Liver (tissue), 9 donors: Measurements from ENCODE around the gene PDE4D. TPM values are rescaled to one million over a fixed set of nuclear protein-coding genes. Genes with fewer than 3 reads are reported as not detected.

Experiments
- DNase-seq: peaks from one replicate; pipeline ENCODE4 v3.0.0-alpha.2; 2017; ENCODE audit warnings: low spot score
- H3K27ac ChIP-seq, 2 donors: one replicate each; pipeline ENCODE4 v1.7.0; 2013; ENCODE audit warnings: inconsistent platforms in 2 of 2, low read length in 2 of 2, control low read depth in 1 of 2, low read depth in 1 of 2, mild to moderate bottlenecking in 1 of 2
- H3K27me3 ChIP-seq, 4 donors: one replicate each; pipeline versions ENCODE4 v1.6.1 to v1.7.0; 2013; ENCODE audit warnings: low read length in 3 of 4, inconsistent platforms in 1 of 4, mild to moderate bottlenecking in 1 of 4, moderate library complexity in 1 of 4; ENCODE audit not compliant: control insufficient read depth in 4 of 4, insufficient read depth in 4 of 4
- H3K36me3 ChIP-seq, 4 donors: one replicate each; pipeline versions ENCODE4 v1.6.1 to v1.7.0; 2013; ENCODE audit warnings: low read length in 3 of 4, mild to moderate bottlenecking in 3 of 4, low read depth in 1 of 4, moderate library complexity in 1 of 4; ENCODE audit not compliant: control insufficient read depth in 4 of 4, insufficient read depth in 3 of 4
- H3K4me1 ChIP-seq, 4 donors: one replicate each; pipeline versions ENCODE4 v1.6.1 to v1.7.0; 2013; ENCODE audit warnings: low read length in 3 of 4, mild to moderate bottlenecking in 3 of 4, moderate library complexity in 1 of 4; ENCODE audit not compliant: control insufficient read depth in 4 of 4, insufficient read depth in 4 of 4
- H3K4me3 ChIP-seq, 3 donors: one replicate each; pipeline versions ENCODE4 v1.6.1 to v1.7.0; 2013; ENCODE audit warnings: low read length in 3 of 3, control low read depth in 1 of 3, low read depth in 1 of 3, mild to moderate bottlenecking in 1 of 3
- H3K9ac ChIP-seq, 2 donors: one replicate each; pipeline ENCODE4 v1.7.0; 2013; ENCODE audit warnings: low read length in 2 of 2, mild to moderate bottlenecking in 2 of 2, moderate library complexity in 2 of 2, control low read depth in 1 of 2, low read depth in 1 of 2
- H3K9me3 ChIP-seq, 4 donors: one replicate each; pipeline versions ENCODE4 v1.6.1 to v1.7.0; 2013; ENCODE audit warnings: low read length in 3 of 4; ENCODE audit not compliant: control insufficient read depth in 4 of 4
- ATF3 ChIP-seq: IDR thresholded peaks from 2 replicates; pipeline ENCODE4 v1.6.1; 2016; ENCODE audit warnings: antibody characterized with exemption
- CTCF ChIP-seq: fragments of 150-350 bp; IDR thresholded peaks from 2 replicates; pipeline ENCODE4 v1.5.1; 2017; ENCODE audit warnings: improper control_type of control experiment, low read depth, low read length; ENCODE audit not compliant: missing input control
- EGR1 ChIP-seq, 2 donors: IDR thresholded peaks; 2 replicates each; pipeline ENCODE4 v1.6.1; 2016 to 2018; ENCODE audit warnings: antibody characterized with exemption in 2 of 2, low read depth in 2 of 2
- FOXA1 ChIP-seq: IDR thresholded peaks from 2 replicates; pipeline ENCODE4 v1.6.1; 2016; ENCODE audit warnings: antibody characterized with exemption
- FOXA2 ChIP-seq: IDR thresholded peaks from 2 replicates; pipeline ENCODE4 v1.6.1; 2016; ENCODE audit warnings: antibody characterized with exemption
- GABPA ChIP-seq, 2 donors: IDR thresholded peaks in 1 of 2; conservative IDR thresholded peaks in 1 of 2; 2 replicates each; pipeline ENCODE4 v1.6.1; 2016; ENCODE audit warnings: antibody characterized with exemption in 2 of 2, mild to moderate bottlenecking in 1 of 2, moderate library complexity in 1 of 2
- HNF4A ChIP-seq, 2 donors: conservative IDR thresholded peaks; 2 replicates each; pipeline ENCODE4 v1.6.1; 2016; ENCODE audit warnings: antibody characterized with exemption in 2 of 2, mild to moderate bottlenecking in 2 of 2
- HNF4G ChIP-seq: IDR thresholded peaks from 2 replicates; pipeline ENCODE4 v1.6.1; 2016; ENCODE audit warnings: antibody characterized with exemption
- JUND ChIP-seq, 2 donors: IDR thresholded peaks; 2 replicates each; pipeline ENCODE4 v1.6.1; 2016; ENCODE audit warnings: antibody characterized with exemption in 2 of 2
- MAX ChIP-seq: IDR thresholded peaks from 2 replicates; pipeline ENCODE4 v1.6.1; 2016; ENCODE audit warnings: antibody characterized with exemption
- NR2F2 ChIP-seq: IDR thresholded peaks from 2 replicates; pipeline ENCODE4 v1.6.1; 2016; ENCODE audit warnings: antibody characterized with exemption
- RAD21 ChIP-seq, 2 donors: IDR thresholded peaks; 2 replicates each; pipeline ENCODE4 v1.6.1; 2016; ENCODE audit warnings: antibody characterized with exemption in 2 of 2, mild to moderate bottlenecking in 2 of 2
- REST ChIP-seq: IDR thresholded peaks from 2 replicates; pipeline ENCODE4 v1.6.1; 2016; ENCODE audit warnings: antibody characterized with exemption, mild to moderate bottlenecking
- RXRA ChIP-seq, 2 donors: IDR thresholded peaks; 2 replicates each; pipeline ENCODE4 v1.6.1; 2017 to 2018; ENCODE audit warnings: antibody characterized with exemption in 2 of 2, mild to moderate bottlenecking in 1 of 2
- SP1 ChIP-seq: IDR thresholded peaks from 2 replicates; pipeline ENCODE4 v1.6.1; 2018; ENCODE audit warnings: antibody characterized with exemption, mild to moderate bottlenecking
- TAF1 ChIP-seq: conservative IDR thresholded peaks from 2 replicates; pipeline ENCODE4 v1.6.1; 2016; ENCODE audit warnings: antibody characterized with exemption, mild to moderate bottlenecking
- YY1 ChIP-seq: IDR thresholded peaks from 2 replicates; pipeline ENCODE4 v1.6.1; 2016; ENCODE audit warnings: antibody characterized with exemption, mild to moderate bottlenecking
- ZBTB33 ChIP-seq: IDR thresholded peaks from 2 replicates; pipeline ENCODE4 v1.6.1; 2016; ENCODE audit warnings: antibody characterized with exemption
- WGBS: extraction: QIAGEN DNeasy Blood & Tissue Kit; methylation state at CpG from one replicate; pipeline ENCODE4 v1.1.7; 2013; 5-methylcytosine and 5-hydroxymethylcytosine counted together
- polyA plus RNA-seq, 2 donors: library from polyadenylated mRNA; stranded (reverse) in 1 of 2; unstranded in 1 of 2; fragments of 200-250 nt in 1 of 2; fragments of >200 nt in 1 of 2; fragmentation: Nextera tagmentation in 1 of 2; extraction: Ambion mirVana in 1 of 2; gene quantifications; one replicate each; pipeline versions ENCODE4 v1.2.1 to v1.2.3, GENCODE V29; 2013 to 2015
- total RNA-seq, 2 donors: library from RNA; depleted of rRNA; stranded (reverse); fragments of >200 nt; gene quantifications; one replicate each; pipeline ENCODE4 v1.2.3, GENCODE V29; 2014
- donor health status: healthy.
- donor health status: healthy.
- donor health status: healthy.
- donor health status: healthy.
- donor health status: healthy.

PDE4D gene
- total and polyA plus RNA-seq, 4 donors: 0.67 to 11.9 (median 6.5) TPM

GRCh38 chr5:59005934-59006701 lies 887.4 kb downstream of the PDE4D start:
- no peak for TF ChIP-seq GABPA (IDR thresholded peaks at IDR 0.05 in 1 of 2, conservative IDR thresholded peaks at IDR 0.05 in 1 of 2)
- no peak overlapping the region for H3K9ac ChIP-seq
- no peak overlapping the region for H3K4me3 ChIP-seq
- 95% methylated on average over 7 of the region's 7 CpGs for WGBS
- no peaks in the 10 kb centered on the region for H3K9me3 ChIP-seq
- H3K4me1 ChIP-seq: no peaks in the 10 kb centered on the region
- DNase-seq: no peak
- H3K36me3 ChIP-seq: no peaks in the 10 kb centered on the region
- H3K27me3 ChIP-seq: no peaks in the 10 kb centered on the region
- no peak overlapping the region for H3K27ac ChIP-seq

GRCh38 chr5:59003641-59004040 lies 889.9 kb downstream of the PDE4D start:
- Histone ChIP-seq H3K27me3 (no peaks in the 10 kb centered on the region), H3K9me3 (no peaks in the 10 kb centered on the region), H3K27ac (no peak overlapping the region), H3K9ac (no peak overlapping the region), H3K36me3 (no peaks in the 10 kb centered on the region), H3K4me3 (no peak overlapping the region), H3K4me1 (no peaks in the 10 kb centered on the region)
- TF ChIP-seq ATF3 (no peak), SP1 (no peak), FOXA1 (no peak), JUND (IDR thresholded peaks at IDR 0.05) (no peak), HNF4G (no peak), HNF4A (conservative IDR thresholded peaks at IDR 0.05) (no peak), EGR1 (IDR thresholded peaks at IDR 0.05; ENCODE audit: low read depth in 2 of 2) (no peak), GABPA (IDR thresholded peaks at IDR 0.05 in 1 of 2, conservative IDR thresholded peaks at IDR 0.05 in 1 of 2) (no peak), NR2F2 (no peak), FOXA2 (no peak), RXRA (IDR thresholded peaks at IDR 0.05) (no peak), MAX (no peak), TAF1 (no peak), CTCF (no peak), ZBTB33 (no peak), YY1 (no peak), RAD21 (IDR thresholded peaks at IDR 0.05) (no peak), REST (no peak)
- 91% methylated on average over 5 of the region's 5 CpGs for WGBS
- DNase-seq: no peak
